HL-60/S4 (cell line): ENCODE measurements around the gene DMRTC2.
"Not testable (repeated sequence)": the region's sequence is repeated elsewhere in the genome, so short reads cannot be mapped to it uniquely, and the experiment has no call there.

Source experiments
- in situ Hi-C: fragments of 300-500 bp; cut with MboI; formaldehyde crosslinking; loops from 2 replicates; pipeline ENCODE4 v1.14.3; 2022; ENCODE audit warnings: low sequenced_read_pairs

DMRTC2 gene

GRCh38 chr19:41869374-41869955, 24.6 kb downstream of the DMRTC2 start:
- in situ Hi-C loops, result no loop called here

GRCh38 chr19:41870401-41870873, 25.6 kb downstream of the DMRTC2 start:
- in situ Hi-C loops, result no loop called here

- in situ Hi-C loops, result no loop called here
These were observed 26.9 kb downstream of the DMRTC2 start for GRCh38 chr19:41871573-41872383.

GRCh38 chr19:41872384-41872774, 27.5 kb downstream of the DMRTC2 start:
- in situ Hi-C loops, result no loop called here

GRCh38 chr19:41872775-41873647, 28.2 kb downstream of the DMRTC2 start:
- in situ Hi-C loops, result no loop called here

GRCh38 chr19:41875973-41876372, 31.1 kb downstream of the DMRTC2 start:
- in situ Hi-C loops, result not testable (repeated sequence)

- in situ Hi-C loops, result no loop called here
These were observed 32.3 kb downstream of the DMRTC2 start, which contains the start of gene CD79A for GRCh38 chr19:41876847-41877832. TSS of gene CD79A (plus strand) at chr19:41877279. CDS start at chr19:41877305, 26 bp downstream.

- in situ Hi-C loops, result no loop called here
These were observed 33.4 kb downstream of the DMRTC2 start for GRCh38 chr19:41877916-41878905.

- in situ Hi-C loops, result no loop called here
These were observed 34.2 kb downstream of the DMRTC2 start for GRCh38 chr19:41879080-41879479.

- in situ Hi-C loops, result no loop called here
These were observed 35.0 kb downstream of the DMRTC2 start for GRCh38 chr19:41879670-41880328.

GRCh38 chr19:41880329-41880708, 35.5 kb downstream of the DMRTC2 start:
- in situ Hi-C loops, result no loop called here

GRCh38 chr19:41882568-41883462, 38.0 kb downstream of the DMRTC2 start, which contains the start of gene ARHGEF1:
TSS of gene ARHGEF1 (plus strand) at chr19:41883184. CDS start at chr19:41888083, 4,899 bp downstream.
- in situ Hi-C loops, result no loop called here

- in situ Hi-C loops, result no loop called here
These were observed 38.6 kb downstream of the DMRTC2 start for GRCh38 chr19:41883463-41883820.

GRCh38 chr19:41883821-41884733, 39.2 kb downstream of the DMRTC2 start:
- in situ Hi-C loops, result no loop called here

GRCh38 chr19:41886761-41887710, 42.2 kb downstream of the DMRTC2 start:
- in situ Hi-C loops, result no loop called here
